Measurements from ENCODE around the gene DEAF1.

Gene DEAF1

GRCh38 chr11:643849-644738 lies 50.9 kb downstream of the DEAF1 start:
- no peak for DNase-seq

GRCh38 chr11:643366-643765 lies 51.7 kb downstream of the DEAF1 start:
- no peak for DNase-seq

GRCh38 chr11:641806-642370 lies 53.1 kb downstream of the DEAF1 start:
- no peak for DNase-seq

- no peak for DNase-seq
Measured at GRCh38 chr11:640021-640706, 54.9 kb downstream of the DEAF1 start.

- DNase-seq = no peak
Measured at GRCh38 chr11:639332-639955, 55.6 kb downstream of the DEAF1 start.

- DNase-seq = no peak
Measured at GRCh38 chr11:638631-639331, 56.2 kb downstream of the DEAF1 start.

- no peak for DNase-seq
Measured at GRCh38 chr11:637593-638521, 57.2 kb downstream of the DEAF1 start.

- DNase-seq = no peak
Measured at GRCh38 chr11:637333-637592, 57.8 kb downstream of the DEAF1 start.

- no peak for DNase-seq
Measured at GRCh38 chr11:636511-637332, 58.3 kb downstream of the DEAF1 start, which contains the start of gene DRD4. Gene DRD4, plus strand, starts transcription at chr11:637269. Its CDS starts 36 bp downstream, at chr11:637305.

- no peak for DNase-seq
Measured at GRCh38 chr11:635945-636510, 59.0 kb downstream of the DEAF1 start.

- DNase-seq = no peak
Measured at GRCh38 chr11:630871-631270, 64.2 kb downstream of the DEAF1 start.

GRCh38 chr11:629237-629583 lies 65.8 kb downstream of the DEAF1 start:
- no peak for DNase-seq

GRCh38 chr11:628056-628455 lies 67.0 kb downstream of the DEAF1 start:
- DNase-seq = no peak

- DNase-seq = no peak
Measured at GRCh38 chr11:627308-627576, 67.8 kb downstream of the DEAF1 start.

- no peak for DNase-seq
Measured at GRCh38 chr11:626475-627307, 68.3 kb downstream of the DEAF1 start, which contains the start of gene SCT. Gene SCT, minus strand, starts transcription at chr11:627181. Its CDS starts 38 bp downstream, at chr11:627143.

- DNase-seq = no peak
Measured at GRCh38 chr11:625636-626268, 69.3 kb downstream of the DEAF1 start.

GRCh38 chr11:624705-625635 lies 70.1 kb downstream of the DEAF1 start, which contains the start of gene CDHR5:
Gene CDHR5, minus strand, starts transcription at chr11:624955. Its CDS starts 53 bp downstream, at chr11:624902.
- no peak for DNase-seq
